Thyroid gland (tissue), 4 donors: ENCODE measurements around the gene IFRD1. TPM values are rescaled to one million over a fixed set of nuclear protein-coding genes. Genes with fewer than 3 reads are reported as not detected.

Source experiments
- DNase-seq, 2 donors: peaks; one replicate each; pipeline ENCODE4 v3.0.0-alpha.2; 2019
- H3K27ac ChIP-seq, 3 donors: fragments of 200-600 bp; sonication (generic); 1 replicate in 2 of 3; 2 replicates in 1 of 3; pipeline ENCODE4 v1.5.1; 2016 to 2019; ENCODE audit warnings: mild to moderate bottlenecking in 1 of 3, moderate library complexity in 1 of 3
- H3K27me3 ChIP-seq: fragments of 200-600 bp; sonication (generic); one replicate; pipeline ENCODE4 v1.5.1; 2019
- H3K36me3 ChIP-seq, 2 donors: fragments of 200-600 bp; sonication (generic); one replicate each; pipeline ENCODE4 v1.5.1; 2016 to 2019
- H3K4me1 ChIP-seq, 2 donors: fragments of 200-600 bp; sonication (generic); one replicate each; pipeline ENCODE4 v1.5.1; 2017 to 2019
- H3K4me3 ChIP-seq, 3 donors: fragments of 200-600 bp; sonication (generic); replicated peaks in 1 of 3; 1 replicate in 2 of 3; 2 replicates in 1 of 3; pipeline ENCODE4 v1.5.1; 2016; ENCODE audit warnings: mild to moderate bottlenecking in 1 of 3
- H3K9me3 ChIP-seq: fragments of 200-600 bp; sonication (generic); one replicate; pipeline ENCODE4 v1.5.1; 2017
- CTCF ChIP-seq, 6 experiments: fragments of 200-600 bp in 3 of 6; fragments of 450-650 bp in 3 of 6; sonication (generic) in 3 of 6; IDR thresholded peaks; one replicate each; pipeline ENCODE4 v1.5.1; 2016 to 2019; ENCODE audit warnings: antibody characterized with exemption in 6 of 6, mild to moderate bottlenecking in 2 of 6, inconsistent platforms in 1 of 6, moderate library complexity in 1 of 6
- POLR2A ChIP-seq, 2 donors: fragments of 450-650 bp; IDR thresholded peaks; one replicate each; pipeline ENCODE4 v1.6.1; 2017; ENCODE audit warnings: antibody characterized with exemption in 2 of 2, mild to moderate bottlenecking in 2 of 2, moderate library complexity in 1 of 2
- WGBS, 2 donors: methylation state at CpG; one replicate each; pipeline ENCODE4 v1.1.5; 2017; 5-methylcytosine and 5-hydroxymethylcytosine counted together
- intact Hi-C: fragments of 100-400 bp; cut with DNase I; formaldehyde crosslinking; loops from one replicate; pipeline ENCODE4 v1.15.1; 2023
- total RNA-seq, 4 donors: library from RNA; depleted of rRNA; stranded (reverse); fragments of >200 nt; gene quantifications; one replicate each; pipeline ENCODE4 v1.2.3, GENCODE V29; 2016

The IFRD1 gene
- total RNA-seq, 4 donors from 2014 or later: 34.5 to 84.8 (median 57.1) TPM

DNA sequence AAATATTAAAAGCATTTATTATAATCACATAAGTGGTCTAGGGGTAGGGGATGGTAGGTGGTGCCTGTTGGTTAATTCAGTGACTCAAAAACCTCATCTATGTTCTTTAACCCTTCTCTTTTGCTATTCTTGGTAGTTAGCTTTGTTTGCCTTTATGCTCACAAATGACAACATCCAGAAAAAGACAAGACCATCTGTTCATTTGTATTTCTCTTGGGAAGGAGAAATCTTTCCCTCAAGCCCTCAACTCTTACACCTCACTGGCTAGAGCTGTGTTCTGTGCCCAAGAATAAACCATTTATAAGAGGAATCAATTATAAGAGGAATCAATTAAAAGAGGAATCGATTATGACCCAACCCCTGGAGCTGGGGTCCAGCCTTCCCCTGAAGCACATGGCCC is 10.8 kb upstream of the IFRD1 start:
- intact Hi-C loops: no loop called here
- TF ChIP-seq CTCF (IDR thresholded peaks at IDR 0.05) (no peak), POLR2A (IDR thresholded peaks at IDR 0.05) (no peak)
- no peaks in the 10 kb centered on the region for H3K9me3 ChIP-seq
- 90 to 91% methylated on average over 1 of the region's 1 CpG for WGBS, 2 donors
- no peak overlapping the region for H3K4me3 ChIP-seq
- no peak for DNase-seq
- H3K27ac ChIP-seq: no peak overlapping the region
- H3K4me1 ChIP-seq: no peaks in the 10 kb centered on the region
- H3K36me3 ChIP-seq: no peaks in the 10 kb centered on the region
- no peaks in the 10 kb centered on the region for H3K27me3 ChIP-seq

- H3K27ac ChIP-seq: no peak overlapping the region
- H3K9me3 ChIP-seq: no peaks in the 10 kb centered on the region
- TF ChIP-seq POLR2A (IDR thresholded peaks at IDR 0.05) (no peak), CTCF (IDR thresholded peaks at IDR 0.05) (no peak)
- H3K4me1 ChIP-seq: no peaks in the 10 kb centered on the region
- no peaks in the 10 kb centered on the region for H3K36me3 ChIP-seq
- WGBS, 2 donors: 71 to 89% methylated on average over 2 of the region's 2 CpGs
- no peaks in the 10 kb centered on the region for H3K27me3 ChIP-seq
- DNase-seq: no peak
- intact Hi-C loops: no loop called here
- no peak overlapping the region for H3K4me3 ChIP-seq
Observed at GRCh38 chr7:112442210-112442609, 8.1 kb upstream of the IFRD1 start.

DNA sequence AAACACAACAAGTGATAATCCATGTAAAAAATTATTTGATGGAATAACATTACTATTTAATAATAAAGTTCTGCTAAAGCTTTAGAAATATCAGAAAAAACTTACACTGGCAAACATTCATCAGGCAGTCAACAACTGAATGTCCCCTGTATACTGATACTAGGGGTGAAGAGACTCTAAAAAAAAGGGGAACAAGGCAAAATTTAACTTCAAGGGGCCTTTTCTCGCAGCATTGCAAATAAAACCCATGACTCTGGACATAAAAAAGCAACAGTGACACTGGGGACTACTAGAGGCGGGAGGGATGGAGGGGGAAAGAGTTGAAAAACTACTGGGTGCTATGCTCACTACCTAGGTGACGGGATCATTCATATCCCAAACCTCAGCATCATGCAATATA is 5.8 kb upstream of the IFRD1 start:
- TF ChIP-seq POLR2A (IDR thresholded peaks at IDR 0.05): no peak
- no peak for TF ChIP-seq CTCF (IDR thresholded peaks at IDR 0.05)
- H3K9me3 ChIP-seq: no peaks in the 10 kb centered on the region
- intact Hi-C loops: no loop called here
- H3K27ac ChIP-seq: no peak overlapping the region
- peaks cover 0 to 5% of the 10 kb centered on the region in 2 donors for H3K4me1 ChIP-seq
- no peak overlapping the region for H3K4me3 ChIP-seq
- DNase-seq: no peak
- no peaks in the 10 kb centered on the region for H3K36me3 ChIP-seq
- WGBS, 2 donors: 82 to 89% methylated on average over 3 of the region's 3 CpGs
- H3K27me3 ChIP-seq: no peaks in the 10 kb centered on the region

DNA sequence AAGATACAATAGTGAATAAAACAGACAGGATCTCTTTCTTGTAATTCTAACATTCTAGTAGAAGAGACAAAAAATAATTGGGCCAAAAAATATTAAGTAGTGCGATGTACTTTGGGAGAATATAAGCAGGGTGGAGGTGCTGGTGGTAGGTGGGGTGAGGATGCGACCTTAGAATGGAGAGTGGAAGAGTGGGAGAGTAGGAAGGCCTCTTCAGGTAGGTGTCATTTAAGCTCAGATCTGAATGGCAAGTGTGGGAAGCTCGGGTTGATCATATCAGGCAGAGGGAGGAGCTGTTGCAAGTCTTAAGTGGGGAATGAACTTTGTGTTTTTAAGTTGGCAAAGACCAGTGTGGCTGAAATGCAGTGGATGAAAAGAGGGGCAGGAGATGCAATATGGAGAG is 3.8 kb upstream of the IFRD1 start:
- no peaks in the 10 kb centered on the region for H3K36me3 ChIP-seq
- H3K9me3 ChIP-seq: no peaks in the 10 kb centered on the region
- no peak for DNase-seq
- H3K27me3 ChIP-seq: no peaks in the 10 kb centered on the region
- H3K27ac ChIP-seq: no peak overlapping the region
- intact Hi-C loops: no loop called here
- H3K4me1 ChIP-seq: peaks cover 0 to 6% of the 10 kb centered on the region in 2 donors
- H3K4me3 ChIP-seq: no peak overlapping the region
- WGBS, 2 donors: 75 to 77% methylated on average over 3 of the region's 3 CpGs
- TF ChIP-seq CTCF (IDR thresholded peaks at IDR 0.05) (no peak), POLR2A (IDR thresholded peaks at IDR 0.05) (no peak)

DNA sequence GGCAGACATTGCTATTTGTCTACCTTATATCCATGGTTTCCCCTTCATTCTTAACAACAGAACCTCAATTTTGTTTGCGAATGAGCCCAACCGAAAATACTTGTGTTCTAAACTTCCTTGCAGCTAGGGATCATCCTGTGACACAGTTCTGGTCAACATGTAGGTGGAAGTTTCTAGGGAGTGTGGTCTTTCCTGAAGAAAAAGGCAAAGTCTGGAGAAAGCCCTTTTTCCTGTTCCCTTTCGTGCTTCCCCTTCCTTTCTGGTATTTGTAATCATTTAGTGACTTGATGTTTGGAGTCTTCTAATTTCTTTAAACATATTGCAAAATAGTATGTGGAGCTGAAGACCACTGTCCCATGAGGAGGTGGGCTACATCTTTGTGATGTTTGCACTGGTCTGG is 2.9 kb upstream of the IFRD1 start:
- no peak for TF ChIP-seq CTCF (IDR thresholded peaks at IDR 0.05)
- TF ChIP-seq POLR2A (IDR thresholded peaks at IDR 0.05): no peak
- WGBS, 2 donors: 83 to 89% methylated on average over 3 of the region's 3 CpGs
- Histone ChIP-seq H3K4me1 (peaks cover 0 to 11% of the 10 kb centered on the region in 2 donors), H3K27ac (no peak overlapping the region), H3K4me3 (no peak overlapping the region), H3K36me3 (no peaks in the 10 kb centered on the region), H3K27me3 (no peaks in the 10 kb centered on the region), H3K9me3 (no peaks in the 10 kb centered on the region)
- DNase-seq: no peak
- intact Hi-C loops: no loop called here
